Embryonic facial prominence (tissue), 1 donor: ENCODE measurements around the gene MX2.

Source experiments
- DNase-seq: peaks from one replicate; pipeline ENCODE4 v3.0.0-alpha.2; 2016; ENCODE audit errors: extremely low spot score

MX2 gene

GRCh38 chr21:41387042-41387819, 25.4 kb downstream of the MX2 start:
- DNase-seq, result no peak

GRCh38 chr21:41387824-41388223, 26.0 kb downstream of the MX2 start:
- DNase-seq, result no peak

GRCh38 chr21:41388259-41388658, 26.4 kb downstream of the MX2 start:
- no peak for DNase-seq

- DNase-seq, result no peak
Observed at GRCh38 chr21:41390043-41390639, 28.3 kb downstream of the MX2 start.

- no peak for DNase-seq
Observed at GRCh38 chr21:41393876-41394465, 32.1 kb downstream of the MX2 start.

- DNase-seq, result no peak
Observed at GRCh38 chr21:41396558-41397075, 34.8 kb downstream of the MX2 start.

- no peak for DNase-seq
Observed at GRCh38 chr21:41397471-41397891, 35.7 kb downstream of the MX2 start.

GRCh38 chr21:41398251-41398650, 36.4 kb downstream of the MX2 start:
- DNase-seq, result no peak

GRCh38 chr21:41398831-41399230, 37.0 kb downstream of the MX2 start:
- DNase-seq, result no peak

GRCh38 chr21:41399246-41399800, 37.5 kb downstream of the MX2 start:
- DNase-seq, result no peak

GRCh38 chr21:41402231-41402630, 40.4 kb downstream of the MX2 start:
- no peak for DNase-seq

- no peak for DNase-seq
Observed at GRCh38 chr21:41402796-41403195, 41.0 kb downstream of the MX2 start.

- no peak for DNase-seq
Observed at GRCh38 chr21:41403331-41403730, 41.5 kb downstream of the MX2 start.

- DNase-seq, result no peak
Observed at GRCh38 chr21:41403966-41404365, 42.1 kb downstream of the MX2 start.

- DNase-seq, result no peak
Observed at GRCh38 chr21:41405321-41405720, 43.5 kb downstream of the MX2 start.

GRCh38 chr21:41406340-41406739, 44.5 kb downstream of the MX2 start:
- no peak for DNase-seq

- no peak for DNase-seq
Observed at GRCh38 chr21:41407541-41408460, 46.0 kb downstream of the MX2 start.

GRCh38 chr21:41410361-41410760, 48.5 kb downstream of the MX2 start:
- DNase-seq, result no peak

- no peak for DNase-seq
Observed at GRCh38 chr21:41410767-41411448, 49.1 kb downstream of the MX2 start.

GRCh38 chr21:41411449-41412089, 49.7 kb downstream of the MX2 start:
- DNase-seq, result no peak
